Measurements from ENCODE around the gene TELO2. TPM values are rescaled to one million over a fixed set of nuclear protein-coding genes. Genes with fewer than 3 reads are reported as not detected.

Gene TELO2
- total RNA-seq, 1 donor from 2014 or later: 17.7 TPM

DNA sequence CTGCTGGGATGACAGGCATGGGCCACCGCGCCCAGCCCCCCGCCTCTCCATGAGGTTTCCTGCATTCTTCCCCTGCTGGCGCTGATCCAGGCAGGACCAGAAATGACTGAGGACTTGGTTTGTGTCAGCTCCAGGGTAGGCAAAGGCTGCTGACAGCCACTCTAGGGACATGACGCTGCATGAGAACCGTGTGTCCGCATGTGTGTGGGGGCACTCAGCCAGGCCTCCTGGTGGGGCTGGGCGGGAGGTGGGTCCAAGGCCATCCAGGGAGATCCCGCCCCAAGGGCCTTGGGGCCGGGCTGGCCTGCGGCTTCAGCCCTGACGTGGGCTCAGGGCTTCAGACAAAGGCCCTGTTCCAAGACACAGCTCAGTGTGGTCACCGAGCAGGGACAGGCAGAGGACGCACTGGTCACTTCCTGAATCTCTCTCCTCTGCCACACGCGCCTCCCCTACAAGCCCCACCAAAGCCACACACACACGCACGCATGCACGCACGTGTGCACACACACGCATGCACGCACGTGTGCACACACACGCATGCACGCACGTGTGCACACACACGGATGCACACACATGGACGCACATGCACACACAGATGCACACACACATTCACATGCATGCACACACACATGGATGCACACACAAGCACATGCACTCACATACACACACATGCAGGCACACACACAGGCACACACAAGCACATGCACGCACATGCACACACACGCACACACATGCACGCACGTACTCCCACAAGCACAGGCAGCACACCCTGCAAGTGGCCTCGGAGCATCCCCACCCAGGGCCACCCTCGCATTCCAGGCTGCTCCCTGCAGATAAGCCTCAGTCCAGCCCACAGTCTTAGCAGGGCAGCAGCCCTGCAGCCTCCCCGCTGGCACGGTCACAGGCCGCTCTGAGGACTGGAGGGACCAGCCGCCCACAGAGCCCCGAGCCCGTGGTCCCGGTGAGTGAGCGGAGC, 35.0 kb downstream of the TELO2 start:
- no peak for DNase-seq (ENCODE audit: low spot score)
- intact Hi-C loops (cut with DNase I): no loop called here

DNA sequence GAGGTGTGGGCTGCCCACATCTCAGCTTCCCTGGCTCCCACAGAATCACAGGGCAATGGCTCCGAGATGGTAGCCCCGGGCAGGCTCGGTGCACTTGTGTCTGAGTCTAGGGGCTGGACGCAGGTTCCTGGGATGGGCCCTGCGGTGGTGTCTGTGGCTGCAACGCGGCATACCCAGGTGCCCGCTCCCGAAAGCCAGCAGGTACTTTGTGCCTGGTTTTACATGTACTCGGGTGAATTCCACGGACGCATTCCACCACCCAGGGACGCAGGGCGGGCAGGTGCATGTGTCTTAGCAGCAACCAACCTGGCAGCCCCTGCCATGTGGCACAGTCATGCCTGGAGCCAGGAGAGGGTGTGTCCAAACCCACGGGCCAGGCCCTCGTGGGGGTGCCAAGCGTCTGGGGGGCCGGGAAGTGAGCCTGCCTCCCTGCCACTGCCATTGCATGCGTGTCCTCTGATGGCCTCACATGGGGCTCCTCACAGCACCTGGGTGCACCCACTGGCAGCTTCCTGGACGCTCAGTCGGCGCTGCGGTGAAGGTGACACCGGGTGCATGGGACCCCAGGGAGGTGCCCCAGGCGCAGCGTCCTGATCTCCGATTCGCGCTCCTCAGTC, 35.9 kb downstream of the TELO2 start:
- no peak for DNase-seq (ENCODE audit: low spot score)
- intact Hi-C loops (cut with DNase I): no loop called here

DNA sequence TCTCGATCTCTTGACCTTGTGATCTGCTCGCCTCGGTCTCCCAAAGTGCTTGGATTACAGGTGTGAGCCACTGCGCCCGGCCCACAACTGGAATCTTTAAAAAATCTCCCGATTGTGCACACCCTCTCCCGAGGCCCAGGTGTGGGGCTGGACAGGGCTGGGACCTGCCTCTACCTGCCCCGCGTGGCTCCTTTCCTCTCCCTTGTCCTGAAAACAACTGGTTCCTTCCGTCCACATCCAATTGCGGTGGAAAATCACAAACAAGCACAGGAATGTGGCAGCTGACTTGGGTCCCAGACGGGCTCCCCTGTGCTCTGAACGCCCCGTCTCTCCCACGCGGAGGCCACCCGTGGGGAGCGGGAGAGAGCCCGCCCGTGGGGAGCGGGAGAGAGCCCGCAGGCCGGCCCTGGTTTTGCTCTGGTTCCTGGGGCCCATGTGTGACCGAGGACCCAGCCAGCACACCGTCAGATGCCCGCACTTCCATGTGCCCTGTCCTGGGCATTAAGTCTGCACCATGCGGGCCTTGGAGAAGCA, 37.3 kb downstream of the TELO2 start:
- intact Hi-C loops (cut with DNase I): no loop called here
- no peak for DNase-seq (ENCODE audit: low spot score)

DNA sequence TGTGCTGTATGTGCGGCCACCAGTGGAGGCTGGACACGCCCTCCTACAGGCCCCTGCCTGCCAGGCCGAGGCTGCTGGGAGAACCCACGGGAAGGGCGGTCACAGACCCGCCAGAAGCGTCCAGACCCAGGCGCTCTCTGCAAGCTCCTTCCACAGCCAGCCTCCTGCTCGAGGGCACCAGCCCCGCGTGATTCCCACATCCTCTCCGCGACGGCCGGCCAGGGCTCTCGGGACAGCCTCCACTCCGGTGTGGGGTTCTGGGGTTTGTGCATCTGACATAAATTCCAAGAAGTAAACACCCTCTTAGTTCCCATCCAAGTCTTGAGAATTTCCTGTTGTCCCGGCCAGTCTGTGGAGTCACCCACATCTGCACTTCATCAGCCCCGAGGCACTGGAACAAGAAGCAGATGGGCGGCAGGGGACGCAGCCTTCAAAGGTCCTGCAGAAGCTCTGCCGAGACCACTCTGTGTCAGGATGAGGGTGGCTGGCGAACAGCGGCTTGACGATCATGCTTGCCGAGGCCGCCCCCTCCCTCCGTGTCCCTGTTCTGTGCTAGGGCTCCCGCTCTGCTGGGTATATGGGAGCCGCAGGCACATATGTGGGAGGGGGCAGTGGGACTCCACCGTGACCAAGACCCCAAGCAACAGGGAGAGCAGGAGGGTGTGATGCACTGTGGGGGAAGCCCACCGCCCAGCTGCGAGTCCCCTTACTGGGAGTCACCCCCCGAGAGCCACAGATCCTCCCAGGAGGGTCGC, 37.9 kb downstream of the TELO2 start:
- intact Hi-C loops (cut with DNase I): loop anchor here (1.0 kb wide), 1 partner anchor 37 kb away; no protein-coding TSS in a partner anchor
- no peak for DNase-seq (ENCODE audit: low spot score)

DNA sequence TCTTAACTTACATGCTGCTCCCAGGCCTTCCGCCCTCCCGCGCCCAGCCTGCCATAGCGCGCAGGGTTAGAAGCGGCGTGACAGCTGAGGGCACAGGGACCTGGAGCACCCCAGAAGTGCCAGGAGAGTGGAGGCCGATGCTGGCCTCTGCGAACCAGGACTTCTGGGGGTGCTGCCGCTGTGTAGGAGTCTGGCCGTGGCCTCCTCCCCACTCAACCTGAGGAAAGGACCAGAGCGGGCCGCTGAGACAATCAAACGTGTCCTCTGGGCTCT, 38.4 kb downstream of the TELO2 start:
- DNase-seq (ENCODE audit: low spot score): no peak
- intact Hi-C loops (cut with DNase I): loop anchor here (1.0 kb wide), 1 partner anchor 37 kb away; no protein-coding TSS in a partner anchor

DNA sequence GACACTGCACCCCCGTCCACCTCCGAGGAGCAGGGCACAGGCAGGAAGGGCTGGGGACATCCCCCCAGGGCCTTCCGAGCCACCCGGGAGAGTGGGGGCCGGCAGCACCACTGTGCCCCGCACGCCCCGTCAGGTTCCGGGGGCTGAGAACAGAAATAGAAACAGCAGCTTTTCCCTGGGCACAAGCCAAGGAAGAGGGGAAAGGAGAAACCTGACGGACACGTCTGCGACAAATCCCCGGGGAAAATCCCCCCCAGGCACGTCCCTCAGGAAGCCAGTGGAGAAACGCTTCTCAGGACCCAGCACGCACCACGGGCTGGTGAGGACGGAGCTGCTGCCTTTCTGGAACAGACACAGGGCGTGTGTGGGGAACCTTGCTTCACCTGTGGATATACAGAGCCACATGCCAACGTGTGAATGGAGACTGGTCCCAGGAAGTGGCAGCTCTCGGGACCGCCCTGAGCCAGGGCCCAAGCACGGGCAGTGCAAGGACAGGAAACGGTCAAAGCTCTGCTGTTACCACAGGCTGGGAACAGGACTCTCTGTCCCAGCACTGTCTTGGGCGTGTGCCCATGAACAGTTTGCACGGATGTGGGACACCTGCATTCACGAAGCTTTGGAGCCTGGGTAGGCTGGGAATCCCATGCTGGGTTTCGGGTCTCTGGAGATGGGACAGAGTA, 39.1 kb downstream of the TELO2 start:
- intact Hi-C loops (cut with DNase I): loop anchor here (2.0 kb wide), 2 partner anchors 17 to 21 kb away; no protein-coding TSS in a partner anchor
- no peak for DNase-seq (ENCODE audit: low spot score)

DNA sequence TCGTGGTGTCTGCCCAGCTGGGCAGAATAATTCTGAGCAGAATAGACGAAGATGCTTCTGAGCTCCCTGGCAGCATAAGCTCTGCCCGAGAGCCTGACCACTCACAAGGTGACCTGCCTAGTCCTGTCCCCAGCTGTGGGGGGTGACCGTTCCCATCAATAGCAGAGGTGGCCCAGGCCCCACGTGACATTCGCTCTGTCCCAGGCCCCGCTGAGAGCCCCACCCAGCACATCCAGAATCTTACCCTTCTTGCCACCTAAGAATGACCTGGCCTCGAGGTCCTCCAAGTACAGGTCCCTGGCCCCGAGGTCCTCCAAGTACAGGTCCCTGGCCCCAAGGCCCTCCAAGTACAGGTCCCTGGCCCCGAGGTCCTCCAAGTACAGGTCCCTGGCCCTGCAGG, 39.6 kb downstream of the TELO2 start:
- no peak for DNase-seq (ENCODE audit: low spot score)
- intact Hi-C loops (cut with DNase I): loop anchor here (2.0 kb wide), 2 partner anchors 16 to 22 kb away; no protein-coding TSS in a partner anchor

DNA sequence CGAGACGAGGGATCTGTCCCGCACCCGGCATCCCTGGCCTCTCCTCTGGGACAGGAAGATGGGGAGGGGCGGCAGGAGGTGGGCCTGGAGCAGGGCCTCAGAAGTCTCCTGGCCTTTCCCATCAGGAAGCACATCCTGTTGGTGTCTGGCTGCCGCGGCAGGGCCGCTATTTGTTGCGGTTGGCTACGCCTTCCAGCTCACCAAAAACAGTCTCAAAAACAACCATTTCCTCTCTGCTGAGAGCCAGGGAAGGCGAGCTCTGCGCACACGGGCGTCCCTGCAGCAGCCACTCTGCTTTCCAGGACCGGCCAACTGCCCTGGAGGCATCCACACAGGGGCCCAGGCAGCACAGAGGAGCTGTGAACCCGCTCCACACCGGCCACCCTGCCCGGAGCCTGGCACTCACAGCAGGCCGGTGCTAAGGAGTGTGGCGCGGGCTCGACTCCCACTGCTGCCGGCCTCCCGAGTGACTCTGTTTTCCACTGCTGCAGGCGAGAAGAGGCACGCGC, 40.3 kb downstream of the TELO2 start, which contains the start of gene TMEM204:
TMEM204 (plus strand) TSS at position 224 of the 509 bp plus-strand sequence. CDS start 610 bp downstream, outside the sequence.
- intact Hi-C loops (cut with DNase I): loop anchor here (2.0 kb wide), 2 partner anchors 15 to 23 kb away; no protein-coding TSS in a partner anchor

DNA sequence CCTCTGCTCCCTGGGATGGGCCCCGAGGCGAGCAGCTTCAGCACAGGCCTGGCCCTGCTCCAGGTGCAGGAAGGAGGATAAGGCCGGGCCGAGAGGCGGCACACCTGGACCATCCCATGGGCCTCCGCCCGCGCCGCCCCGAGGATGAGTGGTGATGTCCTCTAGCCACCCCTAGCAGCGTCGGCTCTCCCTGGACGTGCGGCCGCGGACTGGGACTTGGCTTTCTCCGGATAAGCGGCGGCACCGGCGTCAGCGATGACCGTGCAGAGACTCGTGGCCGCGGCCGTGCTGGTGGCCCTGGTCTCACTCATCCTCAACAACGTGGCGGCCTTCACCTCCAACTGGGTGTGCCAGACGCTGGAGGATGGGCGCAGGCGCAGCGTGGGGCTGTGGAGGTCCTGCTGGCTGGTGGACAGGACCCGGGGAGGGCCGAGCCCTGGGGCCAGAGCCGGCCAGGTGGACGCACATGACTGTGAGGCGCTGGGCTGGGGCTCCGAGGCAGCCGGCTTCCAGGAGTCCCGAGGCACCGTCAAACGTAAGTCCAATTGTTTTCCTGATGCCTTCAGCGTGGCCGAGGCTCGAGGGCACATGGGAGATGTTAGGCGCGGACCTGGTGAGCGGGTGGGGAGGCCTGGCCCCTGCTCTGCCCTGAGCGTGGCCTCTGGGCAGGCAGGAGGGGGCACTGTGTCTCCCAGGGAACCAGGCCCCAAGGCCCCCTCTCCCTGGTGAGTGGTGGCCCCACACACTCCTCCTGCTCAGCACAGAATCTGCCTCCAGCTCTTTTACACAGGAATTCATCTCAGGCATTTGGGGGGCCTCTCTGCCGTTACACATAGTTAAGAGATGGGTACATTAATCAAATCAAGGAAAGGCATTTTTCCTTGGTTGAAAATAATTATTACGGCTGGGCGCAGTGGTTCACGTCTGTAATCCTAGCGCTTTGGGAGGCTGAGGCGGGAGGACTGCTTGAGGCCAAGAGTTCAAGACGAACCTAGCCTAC, 41.2 kb downstream of the TELO2 start:
- intact Hi-C loops (cut with DNase I): loop anchor here (5.0 kb wide), 1 partner anchor 78 kb away; the partner anchor contains the start of genes CRAMP1 and IFT140

More for the DNA sequence above, 40.3 kb downstream of the TELO2 start, which contains the start of gene TMEM204:
- DNase-seq (ENCODE audit: low spot score): peak; percentile 88

DNA sequence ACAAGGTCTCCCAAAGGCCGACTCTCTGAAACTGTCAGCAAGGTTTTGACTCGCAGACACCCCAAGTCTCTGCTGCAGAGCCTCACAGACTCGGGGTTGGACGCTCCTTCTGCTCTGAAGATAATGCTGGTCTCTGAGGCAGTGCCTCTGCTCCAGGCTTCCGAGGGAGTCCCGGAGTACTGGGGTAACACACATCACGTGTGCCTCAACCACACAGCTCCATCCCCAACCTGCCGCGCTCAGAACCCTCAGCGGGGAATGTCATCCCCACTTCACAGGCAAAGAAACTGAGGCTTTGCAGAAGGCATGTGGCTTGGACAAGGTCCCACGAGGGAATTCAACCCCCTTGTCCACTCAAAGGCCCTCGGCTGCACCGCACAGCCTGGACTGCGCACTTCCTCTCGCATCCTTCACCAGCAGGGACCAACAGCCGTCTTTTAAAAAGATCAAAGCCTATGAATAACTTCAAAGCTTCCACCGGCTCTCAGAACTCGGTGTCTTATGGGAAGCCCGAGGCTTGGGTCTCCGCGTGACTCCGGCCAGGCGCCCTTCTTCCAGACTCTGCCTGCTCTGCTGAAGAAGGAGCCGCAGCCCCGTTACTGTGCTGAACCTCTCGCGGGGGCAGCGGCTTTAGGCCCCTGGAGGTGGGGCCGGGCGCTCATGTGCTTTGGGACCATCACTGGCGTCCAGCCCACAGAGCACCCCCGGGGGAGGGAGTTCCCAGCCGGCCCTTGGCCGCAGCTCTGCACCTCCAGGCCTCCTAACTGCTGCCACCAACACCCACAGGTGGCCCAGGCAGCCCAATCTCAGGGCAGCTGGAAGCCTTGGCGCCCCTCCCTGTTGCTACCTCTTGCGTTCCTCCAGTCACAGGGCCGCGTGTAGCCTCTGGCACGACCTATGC, 42.5 kb downstream of the TELO2 start:
- intact Hi-C loops (cut with DNase I): loop anchor here (5.0 kb wide), 1 partner anchor 77 kb away; the partner anchor contains the start of genes CRAMP1 and IFT140

More for the DNA sequence above, 41.2 kb downstream of the TELO2 start:
- no peak for DNase-seq (ENCODE audit: low spot score)

DNA sequence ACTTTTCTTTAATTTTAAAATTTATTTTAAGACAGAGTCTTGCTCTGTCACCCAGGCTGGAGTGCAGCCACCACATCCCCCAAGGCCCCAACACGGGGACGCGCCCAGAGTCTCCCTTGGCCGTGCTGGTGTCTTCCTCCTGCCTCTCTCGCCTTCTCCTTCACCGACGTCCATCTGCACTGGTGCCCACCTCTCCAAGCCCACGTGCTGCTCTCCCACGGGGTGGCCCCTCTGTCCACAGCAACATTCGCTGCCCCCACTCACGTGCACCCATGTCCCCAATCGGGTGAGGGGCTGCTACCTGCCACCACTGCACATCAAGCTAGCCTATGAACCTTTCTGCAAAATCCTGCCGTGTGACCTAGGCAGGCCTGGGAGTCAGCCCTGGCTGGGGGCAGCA, 43.4 kb downstream of the TELO2 start:
- no peak for DNase-seq (ENCODE audit: low spot score)
- intact Hi-C loops (cut with DNase I): loop anchor here (5.0 kb wide), 1 partner anchor 76 kb away; the partner anchor contains the start of genes CRAMP1 and IFT140

More for the DNA sequence above, 42.5 kb downstream of the TELO2 start:
- no peak for DNase-seq (ENCODE audit: low spot score)

DNA sequence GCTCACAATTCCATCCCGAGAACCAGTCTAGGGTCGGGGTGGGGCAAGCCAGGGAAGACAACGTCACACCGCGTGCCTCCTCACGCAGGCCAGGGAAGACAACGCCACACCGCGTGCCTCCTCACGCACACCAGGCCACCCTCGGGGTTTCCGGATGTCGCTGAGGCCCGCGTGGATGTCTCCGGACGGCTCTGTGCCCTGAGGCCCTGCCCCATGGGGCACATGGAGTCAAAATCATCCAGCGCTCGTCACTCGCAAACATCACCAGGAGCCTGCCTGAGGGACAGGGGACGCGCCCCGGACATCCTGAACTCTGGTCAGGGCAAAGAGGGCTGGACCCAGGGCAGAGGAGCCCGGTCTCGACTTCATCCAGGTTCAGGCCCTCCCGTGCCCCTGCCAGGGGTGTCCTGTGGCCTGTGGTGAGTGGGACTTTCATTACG, 44.0 kb downstream of the TELO2 start:
- DNase-seq (ENCODE audit: low spot score): no peak
- intact Hi-C loops (cut with DNase I): loop anchor here (5.0 kb wide), 1 partner anchor 75 kb away; the partner anchor contains the start of genes CRAMP1 and IFT140

DNA sequence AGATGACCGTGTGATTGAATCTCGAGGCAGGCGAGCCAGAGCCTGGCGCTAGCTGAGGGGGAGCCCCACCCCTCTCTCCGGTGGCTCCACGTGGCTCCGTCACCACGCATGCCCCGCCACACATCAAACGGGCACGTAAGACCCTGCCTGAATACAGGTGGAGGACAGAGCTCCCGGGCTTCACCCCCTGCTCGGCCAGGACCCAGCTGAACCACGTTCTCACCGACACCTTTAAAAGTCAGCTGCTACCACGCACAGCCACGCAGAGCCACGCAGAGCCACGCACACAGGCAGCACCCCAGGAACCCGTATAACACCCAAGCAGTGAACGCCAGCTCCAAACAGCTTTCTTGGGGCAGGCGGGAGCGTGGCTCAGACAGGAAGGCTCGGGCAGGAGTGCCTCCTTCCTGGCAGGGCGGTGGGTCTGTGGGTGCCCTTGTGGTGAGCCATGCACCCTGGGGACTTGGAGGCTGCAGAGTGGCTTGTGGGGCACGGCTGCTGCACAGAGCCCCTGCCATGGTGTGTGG, 44.7 kb downstream of the TELO2 start:
- no peak for DNase-seq (ENCODE audit: low spot score)
- intact Hi-C loops (cut with DNase I): loop anchor here (5.0 kb wide), 1 partner anchor 74 kb away; the partner anchor contains the start of genes CRAMP1 and IFT140

DNA sequence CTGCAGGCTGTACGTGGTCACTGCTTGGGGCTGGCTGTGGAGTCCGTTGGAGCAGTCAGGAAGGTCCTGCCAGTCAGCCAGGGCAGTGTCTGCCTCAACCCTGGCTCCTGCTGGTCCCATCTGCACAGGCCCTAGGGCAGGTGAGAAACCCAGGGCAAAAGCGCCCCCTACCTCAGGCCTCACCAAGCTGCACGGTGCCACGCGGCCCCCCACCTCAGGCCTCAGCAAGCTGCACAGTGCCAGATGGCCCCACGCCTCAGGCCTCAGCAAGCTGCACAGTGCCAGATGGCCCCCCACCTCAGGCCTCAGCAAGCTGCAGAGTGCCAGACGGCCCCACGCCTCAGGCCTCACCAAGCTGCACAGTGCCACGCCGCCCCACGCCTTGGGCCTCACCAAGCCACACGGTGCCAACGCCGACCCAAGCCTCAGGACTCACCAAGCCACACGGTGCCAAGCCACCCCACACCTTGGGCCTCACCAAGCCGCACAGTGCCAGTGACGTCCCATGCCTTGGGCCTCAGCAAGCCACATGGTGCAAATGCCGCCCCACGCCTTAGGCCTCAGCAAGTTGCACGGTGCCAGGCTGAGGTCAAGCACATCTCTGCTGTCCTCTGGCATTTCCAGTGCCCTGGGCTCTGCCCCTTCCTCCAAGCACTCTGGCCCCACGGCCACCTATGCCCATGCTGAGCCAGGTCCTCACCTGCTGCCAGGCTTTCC, 45.8 kb downstream of the TELO2 start:
- no peak for DNase-seq (ENCODE audit: low spot score)
- intact Hi-C loops (cut with DNase I): loop anchor here (5.0 kb wide), 1 partner anchor 73 kb away; the partner anchor contains the start of genes CRAMP1 and IFT140
